ENCODE data around the gene PRKCE.

PRKCE gene

DNA sequence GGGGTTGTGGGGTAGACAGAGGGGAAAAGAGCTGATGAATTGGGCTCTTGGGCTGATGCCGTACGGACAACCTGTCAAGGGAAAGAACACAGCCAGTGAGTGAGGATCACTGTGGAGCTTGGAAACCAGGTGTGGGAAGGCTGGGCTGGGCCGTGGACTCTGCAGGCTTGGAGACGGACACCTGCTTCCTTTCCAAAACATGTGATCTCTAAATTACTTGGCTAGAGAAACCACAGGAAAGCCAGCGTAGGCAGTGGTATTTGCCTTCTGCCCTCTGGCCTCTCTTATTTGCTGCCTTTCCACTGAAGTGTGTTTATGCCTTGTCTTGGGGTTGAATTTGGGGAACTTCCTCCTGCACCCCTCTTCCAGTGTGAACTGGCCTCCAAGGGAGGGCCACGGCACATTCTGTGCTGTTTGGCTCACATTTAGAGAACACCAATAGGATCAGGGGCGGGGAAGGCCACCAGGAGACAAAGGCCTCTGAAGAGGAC, 267.7 kb downstream of the PRKCE start:
- DNase-seq, result peak; percentile 50

DNA sequence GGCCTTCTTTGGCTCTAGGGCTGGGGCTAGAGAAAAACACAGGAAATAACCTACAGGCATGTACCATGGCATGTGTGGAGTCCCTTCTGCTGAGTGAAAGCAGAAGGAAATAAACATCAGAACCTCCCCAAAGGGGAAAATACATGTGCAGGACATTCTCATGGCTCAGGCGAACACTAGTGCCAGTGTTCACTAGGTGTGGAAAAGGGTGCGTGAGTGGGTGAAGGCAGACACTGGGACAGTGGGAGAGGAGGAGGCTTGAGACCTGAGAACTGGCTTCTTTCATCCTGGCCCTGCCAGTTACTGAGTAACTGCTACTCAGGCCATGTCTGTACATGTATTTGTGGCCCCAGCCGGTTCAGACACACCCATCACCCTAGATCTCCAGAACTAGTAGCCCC, 268.2 kb downstream of the PRKCE start:
- no peak for DNase-seq

DNA sequence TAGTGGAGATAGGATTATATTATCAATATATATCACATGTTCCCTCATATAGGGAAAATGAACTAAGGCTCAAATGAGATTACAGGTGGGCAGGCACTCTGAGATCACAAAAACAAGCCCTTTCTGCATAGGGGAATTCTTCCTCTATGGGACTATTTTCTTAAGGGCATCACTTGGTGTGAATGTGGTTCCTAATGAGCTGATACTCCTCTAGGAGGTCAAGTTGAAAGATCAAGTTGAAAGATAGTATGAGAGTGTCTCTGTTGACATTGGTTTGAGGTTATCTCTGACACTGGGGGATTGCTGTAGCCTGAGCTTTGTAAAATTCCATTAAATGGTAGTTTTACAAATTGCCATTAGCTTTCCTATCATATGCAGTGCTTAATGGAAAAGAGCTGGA, 270.4 kb downstream of the PRKCE start:
- no peak for DNase-seq

DNA sequence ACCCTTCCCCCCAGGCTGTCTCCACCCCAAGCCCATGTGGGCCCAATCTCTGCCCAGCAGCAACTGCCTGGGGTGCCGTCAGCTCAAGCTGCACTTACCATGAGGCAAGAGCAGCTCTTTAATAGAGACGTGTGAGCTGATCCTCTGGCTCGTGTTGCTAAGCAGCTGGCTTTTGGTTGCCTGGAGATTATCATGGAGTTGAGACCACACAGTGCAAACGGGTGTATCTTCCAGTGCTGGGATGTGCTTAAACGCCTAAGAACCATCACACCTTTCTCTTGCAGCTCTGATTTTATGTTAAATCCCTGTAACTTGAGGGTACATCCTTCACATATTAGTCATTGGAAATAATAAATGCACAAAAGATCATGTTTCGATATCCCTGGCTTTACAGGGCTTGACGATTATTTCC, 271.1 kb downstream of the PRKCE start:
- peak; percentile 75 for DNase-seq

DNA sequence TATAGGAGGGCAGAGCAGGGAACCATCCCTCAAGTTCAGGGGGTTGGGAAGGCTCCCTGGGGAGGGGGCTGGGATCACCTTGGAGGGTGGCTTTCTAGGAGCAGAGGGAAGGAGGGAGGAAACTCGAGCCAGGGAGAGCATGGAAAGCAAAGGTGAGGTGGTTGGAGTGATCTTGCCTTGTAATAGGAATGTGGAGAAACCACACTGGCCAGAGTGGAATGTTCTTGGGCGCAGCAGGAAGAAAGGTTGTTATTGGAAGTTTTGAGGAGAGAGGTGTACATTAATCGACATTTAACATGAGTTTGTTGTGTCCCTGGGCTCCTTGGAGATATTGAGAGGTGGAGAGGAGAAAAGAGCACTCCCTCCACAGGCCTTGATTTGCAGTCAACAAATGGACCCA, 272.2 kb downstream of the PRKCE start:
- no peak for DNase-seq

DNA sequence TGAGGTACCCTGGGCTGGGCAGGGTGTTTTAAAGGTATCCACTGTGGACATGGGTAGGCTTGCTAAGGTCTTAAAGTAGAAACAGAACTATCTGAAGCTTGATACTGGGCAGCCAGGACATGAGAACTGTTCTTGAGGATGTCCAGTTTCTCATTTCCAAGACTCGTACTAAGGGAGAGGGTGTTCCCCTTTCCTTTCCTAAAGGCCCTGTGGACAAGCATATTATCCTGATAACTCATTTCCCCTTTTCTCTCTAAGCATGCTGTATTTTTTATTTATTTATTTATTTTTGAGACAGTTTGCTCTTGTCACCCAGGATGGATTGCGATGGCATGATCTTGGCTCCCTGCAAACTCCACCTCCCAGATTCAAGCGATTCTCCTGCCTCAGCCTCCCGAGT, 273.6 kb downstream of the PRKCE start:
- no peak for DNase-seq

DNA sequence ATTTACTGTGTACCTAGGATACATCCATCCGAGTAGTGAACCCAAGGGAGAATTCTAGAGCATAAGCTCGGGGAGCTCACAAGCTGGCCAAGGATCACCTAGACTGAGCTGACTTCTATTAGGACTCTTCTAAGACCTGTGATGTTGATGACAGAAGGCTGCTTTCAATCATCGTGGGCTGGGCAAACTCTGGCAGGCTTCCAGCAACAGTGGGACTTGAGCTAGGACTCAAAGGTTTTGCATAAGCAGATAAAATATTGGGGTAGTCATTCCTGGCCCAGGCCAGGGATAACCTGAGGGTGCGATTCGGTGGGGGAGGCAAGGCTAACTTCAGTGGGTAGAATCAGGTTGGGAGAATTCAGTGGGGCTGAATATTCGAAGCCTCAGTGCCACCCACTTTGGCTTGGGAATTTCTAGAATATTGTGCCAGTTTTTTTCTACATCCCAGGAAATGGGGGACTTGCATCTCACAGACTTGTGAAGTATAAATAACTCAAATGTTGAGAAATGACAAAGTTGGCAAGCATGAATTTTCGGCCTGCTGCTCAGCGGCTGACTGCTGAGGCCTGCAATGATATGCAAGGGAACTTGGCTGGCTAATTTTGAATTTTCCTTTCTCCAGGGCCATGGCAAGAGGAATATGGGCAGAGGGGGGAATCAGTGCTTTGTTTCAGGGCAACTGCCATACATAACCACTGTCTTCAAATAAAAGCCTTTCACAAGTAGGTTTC, 274.3 kb downstream of the PRKCE start:
- no peak for DNase-seq

DNA sequence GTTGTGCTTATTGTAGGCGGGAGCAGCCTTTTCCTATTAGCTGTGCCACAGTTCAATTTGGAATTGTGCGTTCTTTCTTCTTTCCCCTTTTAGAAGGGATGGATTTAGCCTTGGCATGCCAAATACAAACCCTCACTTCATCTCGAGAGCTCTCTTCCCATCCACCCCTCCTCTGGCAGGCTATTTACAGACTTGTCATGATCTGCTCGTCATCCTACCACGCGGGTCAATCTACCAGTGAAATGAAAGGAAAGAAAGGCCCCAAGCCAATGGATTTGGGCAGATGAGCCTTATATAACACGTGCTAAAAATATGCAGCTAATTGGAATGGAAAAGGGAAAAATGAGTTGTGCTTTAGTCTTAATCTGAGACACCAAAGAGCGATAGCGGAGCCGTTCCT, 277.5 kb downstream of the PRKCE start:
- DNase-seq, result no peak

DNA sequence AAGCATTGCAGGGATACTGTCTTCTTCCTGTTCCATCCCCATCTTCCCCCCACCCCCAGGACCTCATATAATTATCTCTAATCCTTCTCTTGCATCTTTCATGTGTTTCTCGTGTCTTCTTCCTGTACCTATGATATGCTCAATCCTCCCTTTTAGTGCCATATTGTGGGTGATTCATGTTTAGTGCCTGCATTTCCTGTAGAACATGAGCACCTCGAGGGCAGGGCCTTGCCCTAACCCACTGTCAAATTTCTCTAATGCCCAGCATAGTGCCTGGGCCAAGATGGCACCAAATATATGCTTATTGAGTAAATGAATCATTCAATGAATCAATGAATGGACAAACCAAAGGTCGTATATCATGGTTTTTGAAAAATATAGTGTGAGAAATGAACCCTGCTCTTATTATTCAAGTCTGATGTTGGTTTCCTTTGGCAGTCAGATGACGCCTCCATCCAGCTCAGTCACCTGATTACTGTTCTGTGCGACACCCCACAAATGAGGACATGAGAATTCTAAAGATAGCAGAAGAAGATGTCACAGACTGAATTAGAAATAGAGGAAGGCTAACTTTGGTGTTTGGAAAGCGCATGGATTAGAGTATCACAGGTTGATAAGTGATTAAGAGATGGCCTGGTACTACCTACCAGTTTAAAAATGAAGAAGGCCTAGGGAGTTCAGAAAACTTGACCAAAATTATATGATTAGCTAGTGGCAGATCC, 278.4 kb downstream of the PRKCE start:
- no peak for DNase-seq

DNA sequence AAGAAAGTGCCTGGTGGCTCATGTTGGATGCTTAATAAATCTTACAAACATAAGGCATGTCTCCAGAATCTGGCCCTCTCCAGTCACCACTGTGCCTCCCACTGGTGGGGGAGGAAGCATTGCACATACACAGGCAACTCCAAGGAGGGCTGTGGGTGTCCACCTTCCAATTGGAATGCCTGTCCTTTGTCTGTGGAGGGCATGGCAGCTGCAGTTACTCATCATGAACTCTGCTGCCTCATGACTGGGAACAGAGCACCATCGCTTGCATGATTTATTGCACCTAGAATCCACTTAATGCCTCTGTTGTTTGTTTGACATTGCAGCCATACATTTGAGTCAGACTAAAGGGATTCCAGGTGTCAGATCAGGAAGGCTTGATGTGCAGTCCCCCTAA, 278.9 kb downstream of the PRKCE start:
- DNase-seq, result no peak

DNA sequence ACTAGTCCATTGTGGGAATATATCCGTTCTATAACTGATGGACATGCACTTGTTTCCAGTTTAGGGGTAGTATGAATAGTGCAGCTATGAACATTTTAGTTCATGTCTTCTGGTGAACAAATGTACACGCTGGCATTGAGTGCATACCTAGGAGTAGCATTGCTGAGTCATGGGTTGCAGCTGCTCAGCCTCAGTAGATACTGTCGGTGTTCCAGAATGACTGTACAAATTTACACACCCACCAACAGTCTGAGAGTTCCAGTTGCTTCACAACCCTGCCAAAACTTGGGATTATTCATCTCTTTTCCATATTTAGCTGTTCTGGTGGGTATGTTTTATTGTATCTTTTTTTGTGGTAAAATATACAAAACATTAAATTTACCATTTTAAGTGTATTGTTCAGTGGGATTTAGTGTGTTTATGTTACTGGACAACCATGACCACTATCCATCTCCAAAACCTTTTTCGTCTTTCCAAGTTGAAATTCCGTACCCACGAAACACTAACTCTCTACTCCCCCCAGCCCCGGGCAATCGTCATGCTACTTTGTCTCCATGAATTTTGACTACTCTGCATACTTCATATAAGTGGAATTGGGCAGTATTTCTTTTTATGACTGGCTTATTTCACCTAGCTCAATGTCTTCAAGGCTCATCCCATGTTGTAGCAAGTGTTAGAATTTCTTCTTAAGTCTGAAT, 281.0 kb downstream of the PRKCE start:
- DNase-seq, result no peak

DNA sequence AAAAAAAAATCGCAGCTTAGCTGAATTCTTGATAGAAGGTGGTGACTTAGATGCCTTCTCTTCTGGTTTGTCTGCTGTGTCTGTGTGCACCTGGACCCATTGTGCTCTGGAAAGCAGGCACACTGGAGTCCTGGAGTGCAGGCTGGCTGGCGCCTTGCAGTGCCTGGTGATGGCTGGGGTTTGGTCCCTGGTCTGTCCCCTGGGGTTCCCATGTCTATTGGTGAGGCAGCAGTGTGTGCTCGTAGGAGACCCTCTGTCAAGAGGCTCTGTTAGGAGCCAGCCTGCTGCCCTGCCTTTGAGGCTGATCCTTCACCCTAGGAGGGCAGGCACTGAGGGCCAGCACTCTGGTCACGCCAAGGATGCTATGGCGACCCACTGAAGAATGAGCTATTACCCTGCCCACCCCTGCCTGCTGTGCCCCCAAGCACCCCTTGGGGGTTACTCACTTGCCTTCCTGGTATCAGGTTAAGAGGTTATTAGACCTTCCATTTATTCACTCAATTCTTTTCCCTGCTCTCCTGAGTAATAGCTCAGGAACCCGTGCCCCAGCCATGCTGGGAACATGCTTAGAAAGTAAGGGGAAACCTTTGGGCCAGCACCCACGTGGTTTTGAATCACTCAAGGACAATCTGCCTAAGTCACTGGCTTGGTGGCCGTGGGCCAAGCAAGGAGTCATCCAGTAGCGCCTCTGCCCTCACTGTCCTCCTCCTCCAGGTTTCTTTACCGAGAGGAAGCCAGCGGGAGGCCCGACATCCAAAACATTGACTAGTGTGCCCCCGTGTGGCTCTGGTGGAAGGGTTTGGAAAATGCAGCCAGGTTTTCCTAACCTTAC, 284.5 kb downstream of the PRKCE start:
- peak; percentile 90 for DNase-seq

DNA sequence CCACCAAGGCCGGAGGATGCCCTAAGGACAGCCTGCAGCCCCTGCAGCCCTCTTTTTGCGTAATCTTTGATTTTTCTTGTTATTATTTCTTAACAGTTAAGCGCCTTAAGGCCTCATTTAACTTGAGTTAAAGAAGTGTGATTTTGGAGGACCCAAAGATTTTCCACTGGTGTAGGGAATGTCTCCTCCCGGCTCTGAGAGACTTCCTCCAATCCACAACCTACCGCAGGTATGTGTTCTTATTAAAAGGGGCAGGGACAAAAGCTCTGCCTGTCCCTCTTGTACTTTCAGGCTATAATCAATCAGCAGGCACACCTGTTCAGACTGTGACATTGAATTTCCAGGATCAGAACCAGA, 285.1 kb downstream of the PRKCE start:
- no peak for DNase-seq

DNA sequence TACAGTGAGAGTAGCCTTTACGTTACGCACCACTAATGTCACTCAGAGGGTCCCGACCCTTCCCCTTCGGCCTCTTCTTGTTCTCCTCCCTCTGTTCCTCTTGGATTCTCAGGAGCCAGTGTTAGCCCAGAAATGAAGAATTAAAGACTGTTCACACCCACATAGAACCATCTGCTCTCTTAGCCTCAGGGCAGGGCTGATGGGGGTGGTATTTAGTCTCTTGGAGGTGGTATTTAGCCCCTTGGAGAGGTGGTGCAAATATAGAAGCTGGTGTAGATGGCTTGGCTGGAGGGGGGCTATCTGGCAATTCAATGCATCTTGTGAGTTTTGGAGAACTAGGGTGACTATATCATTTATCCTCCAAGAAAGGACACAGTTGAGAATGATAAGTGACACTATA, 286.5 kb downstream of the PRKCE start:
- DNase-seq, result no peak

DNA sequence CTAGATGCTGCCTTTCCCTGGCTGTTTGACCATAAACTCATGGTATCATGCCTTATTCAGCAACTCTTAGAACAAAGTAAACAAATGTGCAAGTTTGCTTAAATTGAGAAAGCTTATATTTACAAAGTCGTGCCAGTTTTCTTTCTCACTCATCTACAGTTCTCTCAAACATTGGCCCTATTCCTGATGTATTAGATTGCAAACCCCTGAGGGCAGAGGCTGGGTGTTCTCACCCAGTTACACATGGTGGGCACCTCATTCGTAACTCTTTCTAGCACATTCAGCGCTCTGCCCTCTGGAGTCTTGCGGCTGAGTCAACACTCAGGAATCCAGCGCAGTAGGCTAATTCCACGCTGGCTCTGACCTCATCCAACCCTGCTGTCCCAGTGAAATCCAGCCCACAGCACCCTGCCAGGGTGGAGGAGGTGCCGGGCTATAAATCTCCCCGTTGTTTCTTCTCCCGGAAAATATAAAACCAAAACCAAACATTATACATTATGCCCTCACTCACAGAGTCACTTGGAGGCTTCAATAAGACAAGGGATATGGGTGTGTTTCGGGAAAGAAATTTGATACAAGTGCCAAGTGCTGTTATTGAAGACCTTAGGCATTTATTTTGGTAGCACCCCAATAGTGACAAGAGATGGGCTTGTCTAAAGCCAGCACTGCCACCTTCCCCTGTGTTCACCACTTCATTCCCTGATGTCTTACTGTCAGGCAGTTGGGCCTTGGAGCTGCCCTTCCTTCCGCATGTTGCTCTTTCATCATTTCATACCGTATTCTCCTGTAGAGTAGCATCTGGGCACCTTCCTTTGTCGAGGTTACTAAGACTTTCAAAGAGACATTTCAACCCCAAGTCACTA, 287.4 kb downstream of the PRKCE start:
- DNase-seq, result no peak

DNA sequence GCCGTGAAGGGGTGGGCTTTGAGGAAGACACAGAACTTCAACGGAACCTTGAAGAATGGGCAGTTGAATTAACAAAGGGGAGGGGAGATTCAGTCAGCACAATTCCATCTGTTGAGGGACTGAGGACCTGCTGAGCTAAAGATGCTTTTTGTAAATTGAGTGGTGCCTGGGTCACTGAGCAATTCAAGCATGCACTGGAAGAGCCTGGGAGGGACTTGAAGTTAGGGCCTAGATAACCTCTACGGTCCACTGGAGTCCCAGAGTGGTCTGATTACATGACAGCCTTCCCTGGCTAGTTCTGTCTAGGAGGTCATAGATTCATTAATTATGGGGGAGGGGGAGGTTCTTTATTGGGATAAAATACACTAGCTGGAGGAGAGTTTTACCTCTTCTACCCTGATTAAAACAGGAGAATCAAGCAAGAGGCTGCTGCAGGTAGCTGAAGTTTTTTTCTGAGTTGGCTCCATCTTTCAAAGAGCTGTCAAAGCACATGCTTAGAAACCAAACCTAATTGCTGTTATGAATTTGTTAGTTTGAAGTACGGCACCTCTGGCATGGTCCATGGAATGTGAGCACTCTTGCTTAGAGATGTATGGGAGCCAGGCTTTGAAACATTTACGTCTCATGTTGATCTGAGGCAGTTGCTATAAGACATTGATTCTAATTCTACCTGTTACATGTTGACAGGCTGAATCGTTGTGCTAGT, 290.2 kb downstream of the PRKCE start:
- DNase-seq, result no peak

DNA sequence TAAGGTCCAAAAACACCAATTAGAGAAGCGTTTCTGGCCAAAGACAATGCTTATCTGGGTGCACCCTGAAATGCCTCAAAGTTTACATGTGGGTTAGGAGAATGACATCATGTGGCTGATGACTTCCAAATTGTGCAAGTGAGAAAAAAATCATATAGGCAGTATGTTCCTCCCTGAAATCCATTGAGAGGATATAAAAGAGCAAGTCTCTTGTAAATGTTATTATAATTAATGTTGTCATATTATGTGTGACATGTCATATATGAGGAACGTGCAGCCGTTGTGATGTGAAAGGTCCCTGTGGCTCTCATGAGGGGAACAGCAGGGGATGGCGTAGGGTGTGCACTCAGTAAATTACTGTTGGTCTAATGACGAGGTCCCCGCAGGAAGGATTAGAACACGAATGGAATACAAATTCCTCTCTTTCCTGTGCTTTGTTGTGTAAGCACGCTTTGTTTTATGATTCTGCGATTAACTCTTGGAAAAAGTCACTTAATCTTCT, 290.8 kb downstream of the PRKCE start:
- DNase-seq, result no peak

DNA sequence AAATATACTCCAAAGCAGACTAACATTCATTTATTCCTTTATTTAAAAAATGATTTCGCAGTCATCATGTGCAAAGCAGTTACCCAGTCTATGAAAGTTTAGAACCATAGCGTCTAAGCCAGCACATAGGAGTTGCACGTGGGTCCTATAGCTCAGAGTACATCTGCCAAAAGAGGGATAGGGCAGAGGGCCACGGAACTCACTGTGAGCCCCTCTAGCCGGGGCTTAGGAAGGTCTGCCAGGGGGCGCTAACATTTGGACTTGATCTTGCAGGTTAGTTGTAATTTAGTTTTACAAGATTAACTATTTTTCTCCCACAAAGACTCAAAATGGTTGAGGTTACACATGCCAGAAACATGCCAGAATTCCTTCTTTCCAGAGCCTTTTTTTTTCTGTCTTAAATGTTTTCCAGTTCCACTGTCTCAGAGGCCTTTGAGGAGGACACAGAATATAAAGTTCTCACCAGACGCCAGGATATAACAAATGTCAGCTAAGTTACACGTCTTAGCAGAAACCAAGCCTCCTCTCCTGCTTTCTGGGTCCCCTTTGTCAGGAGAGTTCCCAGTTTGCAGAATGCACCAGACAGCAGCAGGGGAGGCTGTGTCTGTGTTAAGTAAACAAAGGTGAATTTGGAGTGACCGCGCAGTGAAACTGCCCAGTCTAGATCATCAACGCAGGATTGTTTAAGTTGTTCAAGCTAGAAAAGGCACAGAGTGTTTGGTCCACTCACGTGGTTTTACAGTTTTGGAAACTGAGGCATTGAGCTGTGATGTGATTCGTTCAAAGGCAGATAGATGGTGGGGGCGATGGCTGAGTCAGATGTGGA, 292.0 kb downstream of the PRKCE start:
- DNase-seq, result no peak

DNA sequence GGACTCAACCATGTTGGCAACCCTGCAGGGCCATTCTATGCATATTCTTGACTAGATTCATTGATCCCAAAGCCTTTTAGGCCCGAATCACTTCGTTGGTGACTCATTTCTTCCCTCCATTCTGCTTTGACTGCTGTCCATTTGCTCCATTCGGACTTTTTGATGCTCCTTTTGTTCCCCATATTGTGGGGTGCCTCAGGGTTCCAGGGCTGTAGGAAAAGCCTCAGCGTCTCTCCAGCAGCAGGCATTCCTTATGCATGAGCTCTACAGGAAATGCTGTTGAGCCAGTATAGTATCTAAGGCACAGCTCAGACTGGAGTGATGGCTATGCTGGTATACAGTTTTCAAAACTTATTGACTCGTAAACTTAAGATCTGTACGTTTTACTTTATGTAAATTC, 292.6 kb downstream of the PRKCE start:
- DNase-seq, result no peak

DNA sequence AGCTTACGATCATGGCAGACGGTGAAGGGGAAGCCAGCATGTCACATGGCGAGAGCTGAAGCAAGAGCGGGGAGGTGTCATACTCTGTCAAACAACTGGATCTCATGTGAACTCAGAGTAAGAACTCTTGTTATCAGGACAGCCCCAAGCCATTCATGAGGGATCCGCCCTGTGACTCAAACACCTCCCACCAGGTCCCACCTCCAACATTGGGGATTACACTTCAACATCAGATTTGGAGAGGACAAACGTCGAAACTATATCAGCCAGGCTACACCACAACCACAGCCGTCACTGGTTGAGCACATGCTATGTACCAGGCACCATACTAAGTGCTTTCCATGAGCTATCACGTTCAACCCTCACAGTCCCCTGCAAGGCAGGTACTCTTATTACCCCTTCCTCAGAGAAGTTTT, 293.8 kb downstream of the PRKCE start:
- no peak for DNase-seq

Data from DMS79 treated with DMSO at 0.1 percent for 48 hours (cell line).